ENCODE measurements around the gene LAMA4.
A peak's percentile ranks its signal among the peaks of the same experiment; 100 is the strongest.

LAMA4 gene

DNA sequence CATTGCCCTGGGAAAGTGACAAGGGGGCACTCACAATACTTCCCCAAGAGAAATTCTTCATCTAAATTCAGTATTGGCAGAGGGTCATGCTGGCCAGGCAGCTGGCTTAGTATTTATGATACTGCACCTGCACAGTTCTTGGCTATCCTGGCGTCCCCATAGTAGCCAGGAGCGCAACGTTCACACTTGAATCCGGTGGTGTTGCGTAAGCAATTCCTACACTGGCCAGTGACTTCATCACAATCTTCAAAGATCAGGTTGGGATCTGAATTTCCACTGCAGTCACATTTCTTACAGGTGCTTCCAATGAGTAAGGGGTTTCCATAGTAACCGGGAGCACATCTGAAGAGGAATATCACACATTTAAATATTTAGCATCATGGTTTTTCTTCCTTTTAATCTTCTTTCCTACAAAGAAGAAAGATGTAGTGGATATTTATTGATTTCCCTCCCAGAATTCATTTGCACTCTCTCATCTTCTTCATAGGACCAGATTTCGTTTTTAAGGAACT, 62.8 kb downstream of the LAMA4 start:
- DNase-seq (ENCODE audit: low spot score) (no peak), FAIRE-seq (no peak)

DNA sequence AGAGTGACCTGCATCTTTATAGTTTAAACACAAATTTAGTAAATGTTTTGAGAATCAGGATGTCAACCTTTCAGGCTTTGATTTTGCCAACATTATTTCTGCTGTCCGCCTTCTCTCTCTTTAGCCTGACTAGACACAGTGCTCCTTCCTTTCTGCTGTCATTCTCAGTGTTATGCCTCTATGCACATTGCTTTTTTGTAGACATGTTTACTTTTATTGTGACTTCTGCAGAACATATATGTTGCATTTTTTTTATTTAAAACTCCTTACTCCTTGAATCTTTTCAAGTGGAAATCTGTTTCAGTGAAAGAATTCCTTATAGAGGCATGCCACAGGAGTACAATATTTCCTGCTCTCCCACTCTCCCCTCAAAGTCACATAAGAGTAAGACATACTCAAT, 64.2 kb downstream of the LAMA4 start:
- FAIRE-seq, result no peak
- no peak for DNase-seq (ENCODE audit: low spot score)

DNA sequence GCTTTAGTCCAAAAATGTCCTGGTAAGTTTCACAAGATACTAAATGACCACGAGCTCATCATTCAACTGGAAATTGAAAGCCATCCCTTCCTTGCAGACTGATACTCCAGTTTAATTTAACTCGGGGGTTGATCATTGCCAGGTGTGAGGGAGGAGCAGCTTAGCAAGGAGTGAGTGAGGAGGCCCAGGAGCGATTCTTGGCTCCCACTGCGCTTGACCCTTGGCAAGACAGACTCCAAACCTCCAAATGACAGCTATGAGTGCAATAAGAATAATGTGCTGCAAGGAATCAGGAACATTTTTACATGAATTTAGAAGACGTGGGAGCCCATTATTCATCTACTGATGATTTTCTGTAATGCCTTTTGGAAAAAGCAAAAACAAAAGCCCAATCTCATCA, 64.9 kb downstream of the LAMA4 start:
- FAIRE-seq, result no peak
- no peak for DNase-seq (ENCODE audit: low spot score)

DNA sequence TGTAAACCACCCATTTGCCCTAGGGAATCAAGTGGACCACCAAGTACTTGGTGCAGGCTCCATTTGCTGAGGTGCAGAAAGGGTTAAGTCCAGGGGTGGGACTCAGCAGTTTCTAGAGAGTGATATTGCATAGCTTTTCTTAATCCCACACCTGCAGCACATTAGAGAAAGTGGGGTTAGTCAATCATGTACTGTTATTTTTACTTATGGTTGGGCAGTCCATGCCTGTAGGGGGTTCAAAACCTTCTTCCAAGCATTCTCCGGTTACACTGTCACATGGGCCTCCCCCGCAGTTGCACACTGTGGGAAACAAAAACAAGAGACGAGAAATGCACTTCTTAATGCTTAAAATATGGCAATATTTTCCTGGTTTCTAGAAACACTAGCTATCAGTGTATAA, 65.5 kb downstream of the LAMA4 start:
- DNase-seq (ENCODE audit: low spot score), result no peak

DNA sequence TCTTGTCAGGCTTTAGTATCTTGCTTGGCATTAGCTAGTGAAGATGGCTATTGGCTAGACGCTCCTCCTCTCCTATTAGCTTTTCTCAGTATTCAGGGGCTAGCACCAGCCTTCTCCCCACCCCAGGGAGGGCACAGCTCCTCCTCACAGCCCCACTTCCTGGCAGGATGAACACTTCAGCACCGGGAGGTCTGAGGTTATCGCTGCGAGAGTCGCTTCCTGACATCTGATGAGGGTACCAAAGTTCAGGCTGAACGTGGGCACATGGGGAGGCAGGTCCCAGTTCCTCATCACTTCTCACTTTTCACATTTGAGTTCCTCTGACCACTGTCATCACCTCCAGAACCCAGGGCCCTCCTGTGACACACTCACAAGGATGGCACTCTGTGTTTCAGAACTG, 66.6 kb downstream of the LAMA4 start:
- FAIRE-seq (no peak), DNase-seq (ENCODE audit: low spot score) (no peak)

More for the DNA sequence above, 65.5 kb downstream of the LAMA4 start:
- no peak for FAIRE-seq

DNA sequence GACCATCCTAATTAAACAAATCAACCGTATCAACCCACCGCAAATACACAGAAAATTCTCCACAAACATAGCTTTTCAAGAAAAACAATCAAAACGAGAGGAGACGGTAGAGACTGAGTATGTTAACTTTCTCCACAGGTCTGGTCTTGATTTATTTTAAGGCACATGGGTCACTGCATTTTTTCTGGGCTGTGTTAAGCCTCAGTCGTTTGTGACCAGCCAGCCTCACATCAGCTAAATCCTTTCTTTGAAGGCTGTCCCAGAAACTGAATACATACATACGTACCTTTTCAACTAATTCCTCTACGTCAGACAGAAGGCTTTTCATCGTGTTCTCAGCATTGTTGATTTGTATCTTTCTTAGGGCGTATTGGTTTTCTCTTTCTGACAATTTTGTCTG, 69.4 kb downstream of the LAMA4 start:
- FAIRE-seq (no peak), DNase-seq (ENCODE audit: low spot score) (no peak)

DNA sequence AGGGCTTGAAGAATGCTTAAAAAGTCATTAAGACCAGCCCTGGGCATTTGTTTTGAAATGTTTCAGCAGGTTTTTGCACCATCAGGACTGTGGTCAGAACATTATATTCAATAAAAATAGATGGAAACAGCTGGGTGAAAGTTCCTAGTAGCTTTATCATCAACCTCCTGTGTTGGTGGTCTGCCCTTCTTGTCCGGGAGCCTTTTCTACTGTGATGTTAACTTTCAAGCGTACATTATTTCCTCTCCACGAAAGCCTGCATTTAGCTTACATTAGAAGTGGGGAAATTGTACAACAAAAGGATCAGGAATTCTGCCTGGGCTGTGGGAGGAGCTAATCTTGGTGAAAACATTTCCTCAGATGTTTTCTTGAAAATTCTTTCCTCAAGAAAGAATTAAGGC, 71.1 kb downstream of the LAMA4 start:
- no peak for FAIRE-seq
- DNase-seq (ENCODE audit: low spot score), result no peak

DNA sequence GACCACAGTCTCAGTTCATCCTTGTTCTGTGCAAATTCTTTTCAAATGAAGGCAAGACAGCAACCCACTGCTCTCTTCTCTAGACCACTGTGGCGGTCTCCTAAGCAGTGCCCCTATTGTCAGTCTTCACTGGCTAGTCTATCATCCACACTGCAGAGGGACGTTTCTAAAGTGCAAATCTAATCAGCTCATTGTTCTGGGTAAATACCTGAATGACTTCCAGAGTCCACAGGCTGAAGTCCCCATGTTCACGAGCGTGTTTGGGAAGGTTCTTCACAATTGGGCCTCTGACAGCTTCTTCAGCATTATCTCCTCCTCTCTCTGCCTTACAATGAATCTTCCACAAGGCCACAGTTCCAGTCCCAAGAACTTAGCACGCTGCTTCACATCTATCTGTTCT, 73.2 kb downstream of the LAMA4 start:
- DNase-seq (ENCODE audit: low spot score) (no peak), FAIRE-seq (no peak)

DNA sequence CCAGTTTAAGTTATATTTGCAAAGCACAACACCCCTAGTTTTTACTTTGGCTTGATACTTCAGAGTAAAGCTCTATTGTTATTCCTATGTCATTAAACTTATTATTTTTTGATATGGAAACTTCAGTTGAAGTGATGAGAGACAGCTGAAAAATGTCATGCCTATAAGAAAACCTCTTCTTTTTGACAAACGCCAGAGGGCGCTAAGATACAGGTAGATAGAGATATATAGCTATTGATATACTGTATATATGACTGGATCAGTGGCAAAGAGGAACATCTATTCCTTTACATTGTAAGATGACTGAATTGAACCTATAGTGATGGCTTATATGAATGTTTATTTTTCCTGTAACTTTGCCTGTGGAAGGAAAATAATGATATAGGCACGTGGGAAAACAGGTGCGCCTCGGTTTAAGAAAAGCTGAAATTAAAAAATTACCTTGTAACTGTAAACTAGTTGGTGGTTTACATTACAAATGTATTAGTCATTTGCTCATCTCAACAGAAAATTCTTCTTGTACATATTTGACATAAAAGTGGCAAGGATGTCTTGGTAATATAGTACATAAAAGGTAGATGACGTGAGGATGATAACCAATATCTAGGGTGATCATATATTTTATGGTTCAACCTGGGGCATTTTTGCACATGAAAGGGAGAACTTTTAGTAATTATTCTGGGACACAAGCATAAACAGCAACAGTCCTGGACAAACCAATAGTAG, 74.1 kb downstream of the LAMA4 start:
- FAIRE-seq, result peak; percentile 79
- peak; percentile 70 for DNase-seq (ENCODE audit: low spot score)

DNA sequence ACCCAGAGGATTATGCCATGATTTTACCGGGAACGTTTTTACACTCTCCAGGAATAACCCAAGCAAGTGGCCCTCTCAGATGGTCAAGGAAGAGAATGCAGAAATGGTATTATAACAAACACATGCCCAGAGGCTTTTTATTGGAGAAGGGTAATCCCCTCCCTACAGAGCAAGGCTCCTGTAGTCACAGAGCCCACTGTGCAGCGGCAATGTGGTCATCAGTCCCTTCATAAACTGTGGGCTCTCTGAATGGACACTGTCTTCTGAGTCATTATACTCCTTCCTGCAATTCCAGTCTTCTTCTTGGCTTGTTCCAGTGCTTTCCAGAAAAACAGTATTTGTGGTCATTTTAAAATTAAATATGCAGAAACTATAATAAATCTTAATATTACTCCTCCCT, 74.7 kb downstream of the LAMA4 start:
- FAIRE-seq, result no peak
- no peak for DNase-seq (ENCODE audit: low spot score)

DNA sequence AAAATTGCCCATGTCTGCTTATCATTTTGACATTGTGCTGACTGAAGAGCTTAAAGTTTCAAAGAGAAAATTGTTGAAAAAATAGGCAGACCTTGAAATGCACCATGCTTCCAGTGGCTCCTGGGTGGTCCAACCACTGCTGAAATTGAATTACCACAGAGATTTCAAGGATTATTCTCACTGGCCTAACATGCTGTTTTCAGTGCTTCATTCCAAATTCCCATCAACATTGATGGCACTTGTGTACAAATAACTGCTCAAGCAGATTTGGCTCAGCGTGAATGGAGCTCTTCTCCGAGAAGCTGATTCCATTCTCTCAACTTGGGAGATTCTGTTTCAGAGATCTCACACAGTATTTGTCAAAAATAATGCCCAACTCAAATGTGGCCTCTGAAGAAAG, 75.5 kb downstream of the LAMA4 start:
- no peak for DNase-seq (ENCODE audit: low spot score)
- FAIRE-seq, result no peak

DNA sequence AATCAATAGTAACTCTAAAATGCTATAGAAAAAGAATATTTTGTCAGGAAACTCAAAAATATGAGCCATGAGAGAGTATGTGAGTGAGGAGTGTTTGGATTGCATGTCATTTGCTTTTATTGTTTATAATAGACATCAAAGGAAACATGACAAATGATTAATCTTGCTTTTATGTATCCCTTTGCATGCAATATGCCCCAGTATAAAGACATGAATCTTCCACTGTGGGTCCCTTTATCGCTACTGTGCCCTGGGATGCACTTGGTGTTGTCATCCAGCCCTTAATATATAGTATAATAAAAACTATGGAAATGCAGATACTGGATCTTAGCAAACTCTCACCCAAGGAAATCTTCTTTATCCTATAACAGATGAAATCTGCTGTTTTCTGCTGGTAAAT, 77.3 kb downstream of the LAMA4 start:
- DNase-seq (ENCODE audit: low spot score) (no peak), FAIRE-seq (no peak)

DNA sequence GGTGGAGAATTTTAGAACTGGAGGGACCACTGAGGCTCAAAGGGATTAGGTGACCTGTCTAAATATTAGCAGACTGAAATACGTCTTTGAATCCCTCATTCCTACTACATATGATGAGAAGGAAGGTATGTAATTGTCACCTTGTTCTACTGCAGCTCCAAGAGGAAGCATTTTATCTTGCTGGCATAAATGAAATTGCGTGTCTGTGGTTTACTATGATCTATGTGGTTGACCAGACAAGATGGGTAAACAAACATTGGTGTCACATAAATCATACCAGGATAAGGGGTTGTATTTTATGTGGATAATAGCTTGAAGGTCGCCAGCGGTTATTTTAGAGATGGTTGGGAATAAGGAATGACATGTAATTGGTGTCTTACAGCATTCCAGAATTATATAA, 78.2 kb downstream of the LAMA4 start:
- DNase-seq (ENCODE audit: low spot score) (no peak), FAIRE-seq (no peak)

DNA sequence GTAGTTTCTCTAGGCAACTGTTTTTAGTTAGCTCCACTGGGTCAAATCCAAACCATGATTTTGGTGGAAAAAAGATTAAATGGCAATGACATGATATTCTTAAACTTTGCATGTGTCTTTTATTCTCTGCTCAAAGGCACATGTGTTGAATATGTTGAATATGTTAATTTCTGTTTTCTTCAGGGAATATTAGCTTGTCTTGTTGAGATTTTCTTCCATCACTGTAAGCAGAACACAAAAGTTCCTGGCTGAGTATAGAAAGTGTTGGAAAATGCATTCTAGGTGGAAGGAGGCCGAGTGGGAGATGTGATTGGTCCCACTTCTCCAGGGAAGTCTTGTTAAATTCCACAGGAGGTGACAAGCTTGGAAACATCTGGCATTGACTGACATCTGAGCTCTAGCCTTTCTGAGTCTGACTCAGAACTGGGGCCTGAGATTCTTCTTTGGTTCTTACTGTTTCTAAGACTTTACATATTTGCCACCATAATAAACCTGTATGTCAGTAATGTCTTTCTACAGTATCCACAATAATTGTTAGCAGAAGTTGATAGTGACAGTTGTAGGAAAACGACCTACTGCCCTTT, 81.1 kb downstream of the LAMA4 start:
- DNase-seq (ENCODE audit: low spot score), result no peak
- no peak for FAIRE-seq

DNA sequence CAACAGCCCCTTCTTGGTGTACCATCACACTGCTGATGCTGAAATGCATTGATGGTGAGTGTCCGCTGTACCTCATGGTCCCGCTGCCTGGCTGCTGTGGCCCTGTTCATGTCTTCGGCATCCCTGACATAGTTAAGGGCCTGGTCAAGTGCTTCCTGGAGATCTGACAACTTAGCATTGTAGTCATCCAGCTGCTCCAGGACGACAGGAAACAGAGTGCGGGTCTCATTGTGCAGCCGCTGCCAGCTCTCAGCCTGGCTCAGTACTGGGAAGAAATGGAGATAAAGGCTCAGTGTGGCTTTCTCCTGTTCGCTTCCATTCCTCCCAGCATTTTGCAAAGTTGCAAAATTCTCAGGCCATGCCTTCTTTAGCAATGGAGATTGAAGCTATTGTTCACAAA, 81.8 kb downstream of the LAMA4 start:
- FAIRE-seq (no peak), DNase-seq (ENCODE audit: low spot score) (no peak)

DNA sequence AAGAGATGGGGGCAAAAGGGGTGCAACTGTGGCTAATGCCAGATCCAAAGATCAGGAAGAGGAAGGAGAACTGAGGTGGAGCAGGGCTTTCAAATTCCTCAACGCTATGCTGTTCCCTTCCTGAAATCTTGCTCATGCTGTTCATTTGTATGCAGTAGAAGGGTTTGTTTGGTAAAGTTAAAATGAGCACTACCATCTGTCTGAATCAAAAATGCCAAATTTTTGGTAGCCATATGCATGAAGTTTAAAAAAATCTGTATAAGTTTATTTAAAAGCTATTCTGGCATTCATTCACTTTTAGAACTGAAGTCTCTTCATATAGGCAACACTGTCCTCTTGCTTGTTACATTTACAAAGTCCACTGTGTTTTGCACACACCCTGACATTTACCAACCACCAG, 84.8 kb downstream of the LAMA4 start:
- FAIRE-seq, result no peak
- no peak for DNase-seq (ENCODE audit: low spot score)

DNA sequence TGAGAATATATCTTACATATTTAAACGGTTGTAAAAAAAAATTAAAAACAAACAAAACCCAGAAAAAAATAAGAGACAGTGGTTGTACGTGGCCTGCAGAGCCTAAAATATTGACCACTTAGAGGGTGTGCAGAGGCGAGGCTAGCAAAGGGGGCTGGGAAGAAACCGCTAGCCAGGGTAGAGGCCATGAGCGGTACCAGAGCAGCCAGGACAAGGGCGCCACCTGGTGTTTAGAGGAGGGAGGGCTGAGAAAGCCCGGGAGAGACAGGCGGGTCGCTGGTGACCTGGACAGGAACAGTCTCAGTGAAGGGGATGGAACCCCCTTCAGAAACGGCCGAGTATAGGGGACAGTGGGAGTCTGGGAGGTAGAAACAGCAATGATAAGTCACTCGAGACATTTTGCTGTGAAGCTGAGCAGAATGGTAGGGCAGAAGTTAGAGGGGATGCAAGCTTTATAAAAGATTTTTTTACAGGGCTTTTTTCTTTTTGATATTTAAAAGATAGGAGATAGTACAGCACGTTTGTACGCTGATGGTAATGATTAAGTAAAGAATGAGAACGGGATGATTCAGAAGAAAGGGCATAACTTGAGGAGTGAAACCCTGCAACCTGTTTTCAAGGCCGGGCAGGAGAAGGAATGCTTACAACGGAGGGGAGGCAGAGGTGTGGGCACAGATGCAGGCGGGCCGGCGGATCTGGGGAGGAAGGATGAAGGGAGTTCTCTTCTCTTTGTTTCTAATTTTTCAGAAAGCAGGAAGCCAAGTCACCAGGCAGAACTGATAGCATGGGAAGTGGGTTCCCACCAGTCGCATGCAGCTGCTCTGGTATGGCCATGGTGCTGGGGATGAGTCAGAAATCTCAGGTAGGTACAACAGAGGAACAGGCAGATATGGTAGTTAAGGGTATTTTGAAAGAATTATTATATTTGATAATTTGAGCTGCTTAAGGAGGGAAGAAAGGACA, 90.8 kb downstream of the LAMA4 start:
- no peak for FAIRE-seq
- peak; percentile 31 for DNase-seq (ENCODE audit: low spot score)

DNA sequence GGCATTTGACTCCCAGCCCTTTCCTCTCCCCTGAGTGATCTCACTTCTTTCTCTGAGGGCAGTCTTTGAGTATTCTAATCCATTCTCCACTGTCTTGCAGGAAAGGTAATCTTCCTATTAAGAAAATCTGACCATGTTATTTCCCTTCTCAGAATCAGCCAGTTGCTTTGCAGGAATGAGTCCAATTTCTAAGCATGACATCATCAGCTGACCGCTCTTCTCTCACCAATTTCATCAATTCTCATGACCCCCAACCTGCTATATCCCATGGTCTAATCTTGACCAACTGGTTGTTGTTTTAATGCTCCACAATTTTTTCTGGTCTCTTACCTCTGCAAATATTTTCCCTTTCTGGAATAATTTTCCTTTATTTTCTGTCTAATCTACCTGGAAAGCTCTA, 93.6 kb downstream of the LAMA4 start:
- FAIRE-seq, result no peak

DNA sequence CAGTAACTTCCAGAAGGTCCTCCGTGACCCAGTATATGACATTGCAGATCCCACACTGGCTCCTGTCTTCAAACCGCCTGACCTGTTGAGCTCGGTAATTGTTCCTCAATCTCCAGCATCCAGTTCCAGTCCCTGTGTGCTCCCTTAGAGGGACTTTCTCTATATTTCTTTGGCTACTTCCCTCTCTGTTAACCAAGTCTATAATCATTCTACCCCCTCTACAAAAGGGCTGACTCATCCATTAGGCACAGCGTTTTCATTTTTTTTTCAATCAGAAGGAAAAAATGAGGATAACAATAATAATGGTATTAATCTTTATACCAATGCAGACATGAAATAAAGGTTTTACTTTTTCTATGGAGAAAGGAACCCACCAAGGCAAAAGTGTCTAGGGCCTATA, 97.7 kb downstream of the LAMA4 start:
- FAIRE-seq, result no peak
- DNase-seq (ENCODE audit: low spot score), result no peak

More for the DNA sequence above, 93.6 kb downstream of the LAMA4 start:
- DNase-seq (ENCODE audit: low spot score), result no peak

DNA sequence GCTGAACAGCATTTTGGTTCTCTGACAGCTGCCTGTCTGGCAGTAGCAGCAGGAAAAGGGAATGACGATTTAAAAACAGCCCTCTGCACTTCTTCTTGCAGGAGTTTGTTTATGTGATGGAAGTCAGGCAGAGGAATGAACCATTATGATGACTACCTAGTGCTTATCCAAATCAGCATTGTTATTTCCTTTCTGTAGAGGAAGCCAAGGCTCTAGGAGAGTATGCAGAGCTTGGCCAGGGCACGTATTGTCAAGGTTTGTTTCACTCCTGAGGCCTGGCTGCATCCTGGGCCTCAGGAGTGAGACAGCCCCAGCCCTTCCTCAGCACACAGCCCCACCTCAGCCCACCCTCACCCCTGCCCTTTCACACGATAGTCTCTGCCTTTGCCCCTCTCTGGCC, 98.5 kb downstream of the LAMA4 start:
- no peak for DNase-seq (ENCODE audit: low spot score)
- no peak for FAIRE-seq

DNA sequence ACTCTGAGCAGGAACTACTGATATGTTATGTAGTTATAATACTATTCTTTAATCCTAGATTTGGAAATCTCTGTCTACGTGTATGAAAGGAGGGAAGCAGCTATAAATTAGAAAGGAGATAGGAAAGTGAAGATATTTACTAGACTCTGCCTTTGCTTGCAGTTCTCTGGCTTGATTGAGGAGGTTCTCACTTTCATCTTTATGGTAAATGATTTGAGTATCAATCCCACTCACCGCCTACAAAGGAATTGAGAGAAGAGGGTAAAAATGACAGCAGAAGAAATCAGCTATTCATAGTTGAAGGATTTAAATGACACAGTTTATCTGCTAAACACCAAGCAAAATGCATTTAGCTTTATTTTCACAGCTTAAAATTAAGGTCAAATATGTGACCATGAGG, 99.7 kb downstream of the LAMA4 start:
- DNase-seq (ENCODE audit: low spot score) (no peak), FAIRE-seq (no peak)

DNA sequence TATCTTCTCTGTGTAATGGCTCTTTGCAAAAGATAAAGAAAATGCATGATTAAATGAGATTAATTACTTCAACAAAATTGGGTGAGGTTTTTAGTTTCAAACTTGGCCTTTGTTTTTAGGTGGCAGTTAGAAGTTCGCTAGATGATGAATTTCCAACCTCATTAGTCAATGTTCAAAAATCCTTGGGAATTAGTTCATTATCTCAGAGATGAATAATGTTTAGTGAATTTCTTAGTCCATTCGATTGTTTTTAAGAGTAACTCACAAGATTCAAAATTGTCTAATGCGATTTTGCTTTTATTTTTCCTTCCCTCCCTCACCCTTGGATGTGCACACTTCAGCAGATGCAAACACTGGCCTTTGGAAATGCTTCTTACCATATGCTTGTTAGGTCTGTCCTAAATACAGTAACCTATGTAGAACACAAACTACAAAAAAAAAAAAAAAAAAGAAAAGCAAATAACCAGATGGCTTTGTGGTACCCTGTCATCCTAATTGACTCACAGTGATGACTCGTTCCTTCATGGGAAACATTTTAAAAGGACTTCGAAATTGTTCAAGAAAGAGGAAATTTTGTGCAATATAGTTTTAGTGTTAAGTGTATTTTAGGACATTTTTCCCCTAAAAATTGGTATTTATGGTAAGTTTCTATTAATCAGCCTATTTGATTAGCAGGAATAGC, 100.3 kb downstream of the LAMA4 start:
- peak; percentile 55 for FAIRE-seq
- no peak for DNase-seq (ENCODE audit: low spot score)

Data from RCC 7860 (cell line).